HPDE6-E6E7 (cell line): Measurements from ENCODE around the gene ZC3H10.

ENCODE experiments used
- DNase-seq: peaks from one replicate; pipeline ENCODE4 v3.0.0; 2011; ENCODE audit warnings: missing footprints; ENCODE audit errors: extremely low spot score

ZC3H10 gene

GRCh38 chr12:56127888-56128669, 10.0 kb downstream of the ZC3H10 start, which contains the start of gene ESYT1:
TSS of gene ESYT1 (plus strand) at chr12:56128267. CDS start at chr12:56128320, 53 bp downstream.
- peak; percentile 99 for DNase-seq

DNA sequence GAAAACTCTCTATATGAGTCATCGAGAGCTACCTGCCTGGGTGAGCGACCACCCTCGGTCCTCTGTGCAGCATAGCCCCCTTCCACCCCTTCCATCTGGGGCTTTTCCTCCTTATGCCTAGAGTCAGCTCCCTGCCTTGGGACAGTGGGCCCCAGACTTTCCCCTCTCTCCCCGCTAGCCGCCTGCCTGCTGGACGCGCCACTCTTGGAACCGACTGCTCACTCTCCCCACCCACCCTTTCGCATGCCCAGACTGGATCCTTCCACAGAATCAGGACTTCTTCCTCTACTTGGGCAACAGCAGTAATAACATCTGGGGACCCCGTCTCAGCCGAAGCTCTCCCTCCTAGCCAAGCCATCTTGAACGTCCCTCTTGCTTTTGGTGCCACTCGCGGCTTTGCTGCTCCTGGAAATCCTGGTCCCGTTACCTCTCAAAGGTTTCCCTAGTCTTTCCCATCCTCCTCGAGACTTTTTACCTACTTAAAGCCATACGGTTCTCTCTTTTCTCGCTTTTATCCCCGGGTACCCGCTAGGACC, 10.7 kb downstream of the ZC3H10 start:
- DNase-seq: no peak

GRCh38 chr12:56129206-56129941, 11.3 kb downstream of the ZC3H10 start:
- no peak for DNase-seq

DNA sequence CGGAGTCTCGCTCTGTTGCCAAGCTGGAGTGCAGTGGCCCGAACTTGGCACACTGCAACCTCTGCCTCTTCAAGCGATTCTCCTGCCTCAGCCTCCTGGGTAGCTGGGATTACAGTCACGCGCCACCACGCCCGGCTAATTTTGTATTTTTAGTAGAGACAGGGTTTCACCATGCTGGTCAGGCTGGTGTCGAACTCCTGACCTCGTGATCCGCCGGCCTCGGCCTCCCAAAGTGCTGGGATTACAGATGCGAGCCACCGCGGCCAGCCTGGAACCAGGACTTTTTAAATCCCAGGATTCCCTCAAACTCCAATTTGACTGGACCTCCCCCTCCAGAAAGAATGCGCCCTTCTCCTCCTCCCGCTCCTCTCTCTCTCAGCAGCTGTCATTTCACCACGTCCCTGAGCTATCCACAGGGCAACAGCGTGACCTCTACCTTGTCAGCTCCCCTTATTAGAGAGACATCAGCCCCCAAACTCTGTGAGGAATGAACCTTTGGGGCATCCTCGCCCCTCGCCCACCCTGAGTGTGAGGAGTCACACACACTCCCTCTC, 12.0 kb downstream of the ZC3H10 start:
- DNase-seq: no peak

GRCh38 chr12:56130876-56131275, 12.8 kb downstream of the ZC3H10 start:
- DNase-seq: no peak

DNA sequence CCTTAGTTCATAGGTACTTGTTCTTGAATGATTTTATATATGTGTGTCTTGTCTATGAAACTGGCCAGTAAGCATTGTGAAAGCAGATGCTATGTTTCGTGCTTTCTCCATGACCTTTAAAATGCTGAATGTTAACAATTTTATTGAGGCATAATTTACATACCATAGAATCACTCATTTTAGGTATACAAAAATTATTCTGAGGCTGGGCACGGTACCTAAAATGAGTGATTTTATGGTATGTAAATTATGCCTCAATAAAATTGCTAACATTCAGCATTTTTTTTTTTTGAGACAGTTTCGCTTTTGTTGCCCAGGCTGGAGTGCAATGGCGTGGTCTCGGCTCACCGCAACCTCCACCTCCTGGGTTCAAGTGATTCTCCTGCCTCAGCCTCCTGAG, 16.8 kb downstream of the ZC3H10 start:
- no peak for DNase-seq

- no peak for DNase-seq
Observed at GRCh38 chr12:56137853-56138571, 19.9 kb downstream of the ZC3H10 start.

DNA sequence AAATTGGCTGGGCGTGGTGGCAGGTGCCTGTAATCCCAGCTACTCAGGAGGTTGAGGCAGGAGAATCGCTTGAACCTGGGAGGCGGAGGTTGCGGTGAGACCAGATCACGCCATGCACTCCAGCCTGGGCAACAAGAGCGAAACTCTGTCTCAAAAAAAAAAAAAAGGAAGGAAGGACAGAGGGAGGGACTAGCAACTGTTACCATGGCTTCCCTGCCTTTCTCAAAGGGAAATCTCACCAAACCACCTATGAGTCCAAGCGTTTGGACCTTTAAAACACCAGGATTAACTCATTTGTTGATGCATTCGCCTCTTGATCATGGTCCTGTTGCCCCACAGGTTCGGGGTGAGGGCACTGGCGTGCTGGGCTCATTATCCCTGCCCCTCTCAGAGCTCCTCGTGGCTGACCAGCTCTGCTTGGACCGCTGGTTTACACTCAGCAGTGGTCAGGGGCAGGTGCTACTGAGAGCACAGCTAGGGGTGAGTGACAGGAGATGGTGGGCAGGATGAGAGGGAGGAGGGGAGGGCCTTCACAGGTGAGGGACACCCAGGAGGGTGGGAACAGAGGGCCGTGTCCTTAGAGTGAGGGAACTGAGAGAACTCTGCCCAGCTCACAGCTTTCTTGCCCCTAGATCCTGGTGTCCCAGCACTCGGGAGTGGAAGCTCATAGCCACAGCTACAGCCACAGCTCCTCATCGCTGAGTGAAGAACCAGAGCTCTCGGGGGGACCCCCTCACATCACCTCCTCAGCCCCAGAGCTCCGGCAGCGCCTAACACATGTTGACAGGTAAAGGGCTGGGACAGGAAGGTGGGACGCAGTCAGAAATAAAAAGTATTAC, 24.1 kb downstream of the ZC3H10 start:
- DNase-seq: no peak

DNA sequence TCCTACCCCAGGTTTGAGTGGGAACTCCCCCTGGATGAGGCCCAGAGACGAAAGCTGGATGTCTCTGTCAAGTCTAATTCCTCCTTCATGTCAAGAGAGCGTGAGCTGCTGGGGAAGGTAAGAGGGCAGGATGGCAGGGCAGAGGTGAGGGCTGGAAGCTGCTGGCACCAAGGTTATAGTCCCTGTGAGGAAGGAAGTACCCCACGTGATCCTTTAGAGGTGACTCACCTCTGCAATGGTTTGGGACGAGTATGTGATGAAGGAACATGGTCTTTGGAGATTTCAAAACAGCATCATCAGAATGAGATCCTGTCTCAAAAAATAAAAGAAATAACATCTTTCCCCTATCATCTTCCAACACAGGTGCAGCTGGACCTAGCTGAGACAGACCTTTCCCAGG, 25.2 kb downstream of the ZC3H10 start:
- DNase-seq: no peak

DNA sequence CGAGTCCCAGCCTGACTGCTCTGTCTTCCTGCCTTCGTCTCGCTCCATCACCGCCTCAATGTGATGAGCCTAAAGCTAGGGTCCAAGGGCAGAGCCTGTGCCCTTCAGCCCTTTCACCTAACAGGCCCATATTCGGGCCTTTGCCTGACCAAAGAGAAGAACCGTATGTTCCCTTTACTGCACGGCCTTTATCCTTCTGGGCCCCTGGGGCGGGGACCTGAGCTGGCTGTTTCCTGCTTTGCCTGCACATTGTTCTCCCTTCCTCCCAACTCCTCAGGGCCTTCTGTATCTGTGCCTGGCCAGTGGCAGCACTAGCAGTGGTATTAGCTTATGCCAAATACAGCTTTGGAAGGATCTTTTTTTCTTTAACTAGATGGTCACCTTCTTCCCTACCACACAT, 25.8 kb downstream of the ZC3H10 start:
- no peak for DNase-seq

DNA sequence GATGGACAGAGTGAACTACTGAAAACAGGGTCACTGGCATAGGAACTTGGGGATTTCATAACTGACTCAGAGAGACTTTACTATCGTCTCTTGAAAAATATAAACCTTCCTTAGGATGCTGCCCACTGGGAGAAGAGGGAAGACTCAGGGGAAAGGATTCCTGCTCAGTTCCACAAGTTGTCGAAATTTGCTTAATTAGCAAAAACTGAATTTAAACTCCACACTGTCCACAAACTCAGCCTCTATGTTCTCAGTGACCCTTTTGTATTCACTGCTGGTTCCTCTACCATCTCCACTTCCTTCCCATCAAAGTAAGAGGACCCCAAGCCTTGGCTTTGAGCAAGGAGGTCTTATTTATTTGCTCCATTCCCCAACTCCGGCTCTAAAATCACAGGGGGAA, 27.2 kb downstream of the ZC3H10 start:
- no peak for DNase-seq

DNA sequence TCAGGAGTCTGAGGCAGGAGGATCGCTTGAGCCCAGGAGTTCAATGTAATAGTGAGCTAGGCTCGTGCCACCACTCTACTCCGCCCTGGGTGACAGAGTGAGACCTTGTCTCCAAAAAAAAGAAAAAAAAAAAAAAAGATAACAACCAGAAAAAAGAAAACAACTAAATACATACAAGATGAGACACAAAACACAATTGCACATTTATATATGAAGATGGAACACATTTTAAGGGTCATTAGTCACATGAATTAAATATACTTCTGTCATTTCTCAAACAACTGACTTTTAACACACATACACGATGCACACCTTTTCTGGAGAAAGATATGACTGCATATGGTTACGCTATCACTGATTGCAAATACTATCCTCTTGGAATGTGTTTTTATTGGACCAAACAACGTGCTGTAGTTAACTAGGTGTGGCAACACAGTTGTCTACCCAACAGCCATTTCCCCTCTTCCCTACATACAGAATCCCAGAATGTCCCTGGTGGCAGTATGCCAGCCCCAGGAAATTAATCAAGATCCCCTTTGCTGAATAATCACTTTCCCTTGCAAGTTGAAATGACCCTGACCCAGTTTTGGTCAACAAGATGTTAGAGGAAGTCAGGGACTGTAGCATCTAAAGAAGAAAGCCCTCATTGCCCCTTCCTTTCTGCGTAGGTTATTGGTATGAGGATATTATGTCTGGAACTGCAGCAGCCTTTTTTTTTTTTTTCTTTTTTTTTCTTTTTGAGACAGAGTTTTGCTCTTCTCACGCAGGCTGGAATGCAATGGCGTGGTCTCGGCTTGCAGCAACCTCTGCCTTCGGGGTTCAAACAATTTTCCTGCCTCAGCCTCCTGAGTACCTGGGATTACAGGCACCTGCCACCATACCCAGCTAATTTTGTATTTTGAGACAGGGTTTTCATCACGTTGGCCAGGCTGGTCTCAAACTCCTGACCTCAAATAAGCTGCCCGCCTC, 28.7 kb downstream of the ZC3H10 start:
- DNase-seq: no peak

DNA sequence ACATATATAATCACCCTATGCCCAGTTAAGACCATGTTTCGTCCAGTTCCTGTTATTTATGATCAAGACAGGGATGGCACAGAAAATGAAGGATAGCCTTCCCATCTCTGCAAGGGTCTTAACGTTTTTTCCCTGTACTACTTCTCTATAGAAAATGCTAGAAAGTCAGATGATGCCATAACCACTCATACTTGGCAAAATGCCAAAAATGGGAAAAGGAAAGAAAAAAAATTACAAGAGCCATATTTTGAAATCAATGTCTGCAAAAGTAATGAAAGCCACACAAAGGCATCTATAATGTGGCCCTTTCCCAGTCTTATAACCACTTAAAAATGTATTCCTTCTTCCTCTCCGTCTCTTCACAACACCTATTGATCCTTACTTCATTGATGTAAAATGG, 32.5 kb downstream of the ZC3H10 start:
- no peak for DNase-seq

DNA sequence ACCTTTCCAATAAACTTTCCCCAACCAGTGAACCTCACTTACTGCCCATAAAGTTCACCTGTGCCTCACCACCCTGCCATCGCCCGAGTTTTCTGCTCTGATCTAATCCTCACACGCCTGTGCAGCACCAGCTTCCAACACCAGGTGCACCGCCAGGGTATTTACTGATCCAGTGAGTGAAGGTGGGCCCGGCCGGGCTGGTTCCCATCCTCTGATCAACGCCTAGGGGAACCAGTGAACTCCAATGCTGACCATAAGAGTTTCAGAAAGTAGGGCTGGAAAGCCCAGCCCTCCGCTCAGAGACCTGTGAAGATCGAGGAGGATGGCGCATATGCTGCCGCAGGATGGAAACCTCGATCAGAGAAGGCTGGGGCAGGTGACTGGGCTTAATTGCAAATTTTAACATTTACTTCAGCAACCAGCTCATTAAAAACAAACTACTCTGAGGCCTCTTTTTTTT, 33.6 kb downstream of the ZC3H10 start:
- peak; percentile 67 for DNase-seq

DNA sequence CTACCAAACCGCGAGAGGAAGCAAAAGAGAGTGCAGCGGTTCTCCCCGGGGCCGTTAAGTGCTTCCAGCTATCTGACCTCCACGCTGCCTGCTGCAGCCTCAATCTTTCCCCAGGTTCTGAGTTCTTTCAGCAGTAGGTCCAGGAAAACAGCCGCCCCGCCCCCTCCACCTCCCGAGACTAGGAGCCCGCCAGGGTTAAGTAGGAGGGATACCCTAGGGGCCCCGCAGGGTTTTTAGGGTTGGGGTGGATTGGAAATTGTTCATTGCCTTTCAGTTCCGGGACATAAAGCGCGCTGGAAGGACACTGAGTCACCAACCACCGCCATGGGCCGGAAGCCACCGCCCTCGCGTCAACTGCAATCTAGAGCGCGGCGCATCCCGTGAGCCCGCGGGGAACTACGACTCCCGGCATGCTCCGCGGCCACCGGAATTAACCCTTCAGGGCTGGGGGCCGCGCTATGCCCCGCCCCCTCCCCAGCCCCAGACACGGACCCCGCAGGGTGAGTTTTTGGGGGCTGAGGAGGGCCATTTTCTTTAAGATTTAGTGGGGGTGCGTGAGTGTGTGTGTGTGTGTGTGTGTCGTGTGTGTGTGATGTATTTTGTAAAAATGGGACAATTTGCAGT, 34.2 kb downstream of the ZC3H10 start, which contains the start of gene MYL6B:
TSS of gene MYL6B (plus strand) at position 456 of the 624 bp plus-strand sequence. CDS start 1,332 bp downstream, outside the sequence.
- peak; percentile 81 for DNase-seq

DNA sequence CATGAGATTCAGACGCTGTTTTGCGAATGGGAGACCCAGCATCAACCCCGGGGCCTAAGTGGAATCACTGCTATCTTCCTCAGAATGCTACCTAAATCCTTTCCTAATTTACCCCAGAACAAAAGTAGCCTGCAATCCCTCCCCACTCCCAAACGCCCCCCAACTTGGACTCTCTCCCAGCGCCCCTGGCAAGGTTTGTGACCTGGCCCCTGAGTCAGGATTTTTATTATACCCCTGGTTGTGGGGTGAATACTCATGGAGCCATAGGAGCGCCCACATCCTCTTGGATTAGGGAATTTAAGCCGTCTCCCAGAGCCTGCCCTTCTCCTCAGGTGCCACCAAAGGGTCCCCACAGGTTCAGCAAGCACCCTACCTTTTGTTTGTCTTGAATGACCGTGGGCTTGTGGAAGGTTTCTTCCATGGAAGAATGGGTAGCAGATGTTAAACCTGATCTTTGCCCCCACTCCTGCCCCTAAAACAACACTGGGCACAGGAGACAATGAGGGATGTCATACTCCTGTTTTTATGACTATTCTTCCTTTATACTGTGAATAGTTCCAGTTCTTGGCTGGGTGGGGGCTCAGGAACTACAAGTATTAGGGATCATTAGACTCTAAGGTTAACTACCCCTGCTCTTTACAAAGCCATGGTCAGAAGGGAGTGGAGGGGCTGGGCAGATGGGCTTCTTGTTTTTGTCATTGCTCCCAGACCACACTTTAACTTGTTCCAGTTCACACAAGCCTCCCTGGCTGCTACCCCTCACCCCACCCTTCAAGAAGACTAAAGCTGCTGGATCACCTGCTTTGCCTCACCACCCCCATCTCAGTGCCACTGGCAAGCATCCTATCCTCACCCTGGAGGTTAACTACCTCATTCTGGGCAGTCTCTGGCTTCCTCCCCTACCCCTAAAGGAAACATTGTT, 35.0 kb downstream of the ZC3H10 start:
- DNase-seq: no peak

- no peak for DNase-seq
Observed at GRCh38 chr12:56153678-56154065, 35.6 kb downstream of the ZC3H10 start.

DNA sequence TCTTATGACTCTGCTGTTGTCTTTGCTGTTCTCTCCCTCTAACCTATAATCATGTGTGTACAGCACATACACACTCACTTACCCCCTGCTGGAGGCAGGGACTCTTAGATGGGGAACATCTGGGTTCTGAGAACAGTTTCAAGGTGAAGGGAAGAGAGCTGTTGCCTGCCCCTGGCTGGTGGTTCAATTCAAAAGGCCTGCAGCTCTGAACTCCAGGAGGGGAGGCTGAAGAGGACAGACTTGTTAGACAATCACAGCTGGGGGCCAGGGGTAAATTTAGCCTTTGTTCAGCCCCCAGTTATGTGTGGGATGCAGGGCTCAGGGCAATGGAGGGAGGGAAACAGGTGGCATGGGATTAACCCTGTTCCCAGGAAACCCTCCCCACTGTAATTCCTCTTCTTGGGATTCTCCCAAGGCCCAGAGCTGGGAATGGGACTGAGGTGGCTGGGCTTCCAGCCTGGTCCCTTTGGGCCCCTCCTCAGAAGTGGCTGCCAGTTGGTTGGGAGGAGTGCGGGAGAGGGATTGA, 36.2 kb downstream of the ZC3H10 start:
- no peak for DNase-seq
